ENCODE data around the gene SUGCT. TPM values are rescaled to one million over a fixed set of nuclear protein-coding genes. Genes with fewer than 3 reads are reported as not detected.
"Not testable (repeated sequence)": the region's sequence is repeated elsewhere in the genome, so short reads cannot be mapped to it uniquely, and the experiment has no call there.

The SUGCT gene
- total RNA-seq, 1 donor from 2014 or later, result 12.0 TPM

DNA sequence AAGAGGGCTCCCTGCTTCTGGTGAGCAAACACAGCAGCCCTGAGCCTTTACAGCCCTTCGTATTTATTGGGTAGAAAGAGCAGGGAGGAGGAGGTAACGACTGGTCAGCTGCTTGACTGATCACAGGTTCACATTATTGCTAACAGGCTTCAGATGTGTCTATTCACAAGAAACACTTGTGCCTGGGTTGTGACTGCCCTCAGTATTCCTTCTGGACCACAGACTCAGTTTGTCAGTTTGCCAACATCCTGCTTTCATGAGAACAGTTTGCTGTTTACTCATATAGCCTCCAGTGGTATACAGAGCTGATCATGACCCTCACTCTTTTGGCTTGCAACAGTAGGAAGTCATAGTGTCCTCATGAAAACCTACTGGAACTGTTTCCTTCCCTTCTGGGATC, 467.5 kb downstream of the SUGCT start:
- not testable (repeated sequence) for H3K4me3 ChIP-seq (ENCODE audit: low read length in 3 of 3); H3K36me3 ChIP-seq (ENCODE audit: control insufficient read depth in 3 of 3, insufficient read depth in 3 of 3, low read length in 3 of 3); H3K4me1 ChIP-seq (ENCODE audit: control insufficient read depth in 3 of 3, insufficient read depth in 3 of 3, low read length in 3 of 3); H3K9me3 ChIP-seq (ENCODE audit: control insufficient read depth in 3 of 3, low read length in 3 of 3); H3K9ac ChIP-seq (ENCODE audit: low read depth in 1 of 3, low read length in 3 of 3); H3K27ac ChIP-seq (ENCODE audit: low read depth, low read length); H3K27me3 ChIP-seq (ENCODE audit: control insufficient read depth in 3 of 3, insufficient read depth in 3 of 3, low read length in 3 of 3)

DNA sequence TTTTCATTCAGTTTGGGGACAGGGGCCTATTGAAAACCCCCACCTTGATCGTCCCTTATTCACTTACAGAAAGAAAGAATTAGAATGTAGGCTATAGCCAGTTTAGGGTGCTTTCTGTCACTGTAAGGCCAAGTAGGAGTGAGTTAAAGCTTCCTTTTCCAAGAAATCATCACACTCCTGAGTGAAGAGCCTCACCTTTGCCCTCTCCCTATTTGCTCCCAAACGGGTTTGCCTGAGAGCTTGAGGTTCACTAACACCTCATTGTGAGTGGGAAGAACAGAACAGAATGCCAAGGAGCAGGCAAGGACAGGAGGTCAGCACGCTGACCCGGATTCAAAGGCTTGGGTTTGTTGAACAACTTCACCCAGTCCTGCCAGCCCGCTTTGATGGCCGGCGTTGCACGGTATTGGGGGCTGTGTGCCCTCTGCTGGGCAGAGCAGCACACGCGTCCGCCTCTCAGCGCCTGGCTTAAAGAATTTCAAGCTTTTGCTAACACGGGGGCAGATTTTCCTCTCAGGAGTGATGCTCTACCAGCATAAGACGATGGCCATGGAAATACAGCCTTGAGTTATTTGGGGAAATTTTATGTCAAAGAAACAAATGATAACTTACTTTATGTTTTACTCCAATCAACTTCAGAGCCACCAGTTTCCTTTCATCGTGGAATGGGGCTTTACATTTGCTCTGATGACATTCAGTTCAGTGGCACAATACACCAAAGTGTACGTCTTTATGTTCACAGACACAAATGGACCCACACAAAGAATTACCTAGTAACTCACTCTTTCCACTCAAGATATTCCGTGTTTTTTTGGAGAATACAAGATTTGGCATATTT, 470.0 kb downstream of the SUGCT start:
- H3K4me3 ChIP-seq (ENCODE audit: low read length in 3 of 3), result no peak overlapping the region
- H3K36me3 ChIP-seq (ENCODE audit: control insufficient read depth in 3 of 3, insufficient read depth in 3 of 3, low read length in 3 of 3), result no peaks in the 10 kb centered on the region
- H3K9ac ChIP-seq (ENCODE audit: low read depth in 1 of 3, low read length in 3 of 3), result no peak overlapping the region
- H3K9me3 ChIP-seq (ENCODE audit: control insufficient read depth in 3 of 3, low read length in 3 of 3), result no peaks in the 10 kb centered on the region
- no peaks in the 10 kb centered on the region for H3K27me3 ChIP-seq (ENCODE audit: control insufficient read depth in 3 of 3, insufficient read depth in 3 of 3, low read length in 3 of 3)
- no peaks in the 10 kb centered on the region for H3K4me1 ChIP-seq (ENCODE audit: control insufficient read depth in 3 of 3, insufficient read depth in 3 of 3, low read length in 3 of 3)
- H3K27ac ChIP-seq (ENCODE audit: low read depth, low read length), result no peak overlapping the region

DNA sequence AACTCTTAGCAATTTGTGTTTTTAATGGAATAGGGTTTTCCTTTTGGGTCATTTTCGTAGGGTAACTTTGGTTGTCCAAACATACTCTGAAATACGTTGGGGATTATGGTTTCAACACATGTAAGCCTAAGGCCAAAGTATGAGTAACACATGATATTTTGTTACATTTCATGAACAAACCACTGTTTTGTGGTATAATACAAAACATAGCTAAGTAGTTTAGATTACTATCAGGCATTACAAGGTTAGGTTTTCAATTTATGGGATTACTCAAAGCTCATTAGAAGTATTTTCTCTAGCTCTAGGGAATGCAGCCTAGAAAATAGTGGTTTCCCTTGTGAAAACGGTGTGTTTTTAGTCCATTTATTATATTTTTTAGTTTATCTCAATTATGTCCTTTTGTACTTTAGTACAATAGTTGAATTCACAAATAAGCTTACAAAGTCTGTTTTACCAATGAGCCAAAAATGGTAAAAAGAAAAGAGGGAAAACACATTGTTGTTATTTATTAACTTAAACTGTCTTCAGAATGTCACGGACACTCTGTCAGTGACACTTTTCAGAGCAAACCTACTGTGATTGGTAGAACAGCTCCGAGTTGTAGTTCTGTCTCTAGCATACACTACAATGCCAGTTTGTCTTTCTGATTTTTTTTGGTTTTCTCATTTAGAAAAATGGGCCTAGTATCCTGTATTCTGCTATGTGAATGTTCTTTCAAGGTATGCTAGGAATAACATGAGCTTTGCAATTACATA, 473.7 kb downstream of the SUGCT start:
- H3K27me3 ChIP-seq (ENCODE audit: control insufficient read depth in 3 of 3, insufficient read depth in 3 of 3, low read length in 3 of 3), result no peaks in the 10 kb centered on the region
- H3K9ac ChIP-seq (ENCODE audit: low read depth in 1 of 3, low read length in 3 of 3), result no peak overlapping the region
- H3K4me1 ChIP-seq (ENCODE audit: control insufficient read depth in 3 of 3, insufficient read depth in 3 of 3, low read length in 3 of 3), result no peaks in the 10 kb centered on the region
- no peak overlapping the region for H3K4me3 ChIP-seq (ENCODE audit: low read length in 3 of 3)
- H3K9me3 ChIP-seq (ENCODE audit: control insufficient read depth in 3 of 3, low read length in 3 of 3), result no peaks in the 10 kb centered on the region
- H3K36me3 ChIP-seq (ENCODE audit: control insufficient read depth in 3 of 3, insufficient read depth in 3 of 3, low read length in 3 of 3), result no peaks in the 10 kb centered on the region
- no peak overlapping the region for H3K27ac ChIP-seq (ENCODE audit: low read depth, low read length)

DNA sequence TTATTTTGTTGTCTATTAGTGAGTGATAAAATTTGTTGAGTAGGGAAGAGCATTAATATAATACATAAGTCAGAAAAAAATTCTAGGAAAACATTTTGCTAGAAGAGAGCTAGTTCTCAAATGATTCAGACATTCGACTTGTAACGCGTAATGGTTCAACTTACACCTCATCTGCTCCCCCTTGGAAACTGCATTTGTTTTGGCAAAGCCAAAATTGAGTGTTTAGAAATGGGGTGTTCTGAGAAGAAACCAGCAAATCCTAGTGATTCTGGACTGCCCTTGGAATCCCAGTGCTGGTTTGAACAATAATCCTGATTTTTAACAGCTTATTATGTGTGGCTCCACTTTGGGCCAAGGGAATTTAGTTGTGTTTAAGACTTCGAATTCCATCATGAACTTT, 475.7 kb downstream of the SUGCT start:
- no peaks in the 10 kb centered on the region for H3K27me3 ChIP-seq (ENCODE audit: control insufficient read depth in 3 of 3, insufficient read depth in 3 of 3, low read length in 3 of 3)
- H3K36me3 ChIP-seq (ENCODE audit: control insufficient read depth in 3 of 3, insufficient read depth in 3 of 3, low read length in 3 of 3), result no peaks in the 10 kb centered on the region
- no peaks in the 10 kb centered on the region for H3K4me1 ChIP-seq (ENCODE audit: control insufficient read depth in 3 of 3, insufficient read depth in 3 of 3, low read length in 3 of 3)
- H3K9ac ChIP-seq (ENCODE audit: low read depth in 1 of 3, low read length in 3 of 3), result no peak overlapping the region
- no peak overlapping the region for H3K27ac ChIP-seq (ENCODE audit: low read depth, low read length)
- H3K4me3 ChIP-seq (ENCODE audit: low read length in 3 of 3), result no peak overlapping the region
- H3K9me3 ChIP-seq (ENCODE audit: control insufficient read depth in 3 of 3, low read length in 3 of 3), result no peaks in the 10 kb centered on the region

DNA sequence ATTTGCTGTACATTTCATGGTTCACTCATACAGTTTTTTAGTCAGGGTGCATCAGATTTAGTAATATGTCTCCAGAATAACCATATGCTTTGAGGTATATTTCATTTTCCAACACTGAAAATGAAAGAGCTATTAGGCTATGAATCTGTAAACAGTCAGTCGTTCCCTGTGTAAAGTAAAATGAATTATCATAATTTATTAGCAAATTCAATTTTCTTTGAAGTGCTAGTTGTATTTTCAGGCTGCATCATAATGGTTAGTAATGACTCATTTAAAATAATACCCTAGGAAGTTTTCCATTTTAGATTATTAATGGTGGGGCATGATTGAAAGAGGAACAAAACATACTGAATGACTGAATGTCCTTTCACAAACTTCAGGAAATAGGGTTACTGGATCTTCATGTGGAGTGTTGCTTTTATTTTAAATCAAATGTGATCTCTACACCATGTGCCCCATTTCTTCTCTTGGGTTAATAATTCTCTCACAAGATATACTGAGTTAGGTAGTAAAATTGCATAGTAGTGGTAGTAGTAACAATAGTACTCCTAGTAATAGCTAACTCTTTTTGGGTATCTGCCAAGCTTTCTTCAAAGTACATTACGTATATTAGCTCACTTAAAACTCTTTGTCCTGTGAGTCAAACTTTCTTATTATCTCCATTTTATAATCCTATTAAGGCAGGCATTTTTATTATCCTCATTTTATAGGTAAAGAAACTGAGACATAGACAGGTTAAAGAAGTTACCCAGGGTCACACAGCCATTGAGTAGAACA, 476.5 kb downstream of the SUGCT start:
- H3K36me3 ChIP-seq (ENCODE audit: control insufficient read depth in 3 of 3, insufficient read depth in 3 of 3, low read length in 3 of 3), result no peaks in the 10 kb centered on the region
- no peaks in the 10 kb centered on the region for H3K27me3 ChIP-seq (ENCODE audit: control insufficient read depth in 3 of 3, insufficient read depth in 3 of 3, low read length in 3 of 3)
- no peaks in the 10 kb centered on the region for H3K9me3 ChIP-seq (ENCODE audit: control insufficient read depth in 3 of 3, low read length in 3 of 3)

DNA sequence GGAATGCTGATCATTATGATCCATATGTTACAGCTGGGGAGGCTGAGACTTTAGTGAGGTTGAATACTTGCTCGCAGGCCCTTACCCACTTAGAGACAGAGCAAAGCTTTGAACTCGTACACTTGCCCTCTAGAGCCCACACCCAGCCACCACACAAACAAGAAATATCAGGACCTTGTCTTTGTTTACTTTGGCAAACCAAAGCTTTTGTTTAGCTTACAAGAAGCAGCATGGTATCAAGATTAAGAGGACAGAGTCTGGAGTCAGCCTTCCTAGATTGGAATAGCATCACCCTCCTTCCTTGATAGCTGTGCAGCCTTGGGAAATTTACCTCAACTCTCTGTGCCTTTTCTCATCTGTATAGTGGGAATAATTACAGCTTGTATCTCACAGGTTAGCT, 477.5 kb downstream of the SUGCT start:
- Histone ChIP-seq H3K4me1 (ENCODE audit: control insufficient read depth in 3 of 3, insufficient read depth in 3 of 3, low read length in 3 of 3) (no peaks in the 10 kb centered on the region), H3K9ac (ENCODE audit: low read depth in 1 of 3, low read length in 3 of 3) (no peak overlapping the region), H3K27ac (ENCODE audit: low read depth, low read length) (no peak overlapping the region), H3K36me3 (ENCODE audit: control insufficient read depth in 3 of 3, insufficient read depth in 3 of 3, low read length in 3 of 3) (no peaks in the 10 kb centered on the region), H3K4me3 (ENCODE audit: low read length in 3 of 3) (no peak overlapping the region), H3K9me3 (ENCODE audit: control insufficient read depth in 3 of 3, low read length in 3 of 3) (no peaks in the 10 kb centered on the region), H3K27me3 (ENCODE audit: control insufficient read depth in 3 of 3, insufficient read depth in 3 of 3, low read length in 3 of 3) (no peaks in the 10 kb centered on the region)

More for the DNA sequence above, 476.5 kb downstream of the SUGCT start:
- no peak overlapping the region for H3K9ac ChIP-seq (ENCODE audit: low read depth in 1 of 3, low read length in 3 of 3)
- H3K27ac ChIP-seq (ENCODE audit: low read depth, low read length), result no peak overlapping the region
- no peak overlapping the region for H3K4me3 ChIP-seq (ENCODE audit: low read length in 3 of 3)
- H3K4me1 ChIP-seq (ENCODE audit: control insufficient read depth in 3 of 3, insufficient read depth in 3 of 3, low read length in 3 of 3), result no peaks in the 10 kb centered on the region

DNA sequence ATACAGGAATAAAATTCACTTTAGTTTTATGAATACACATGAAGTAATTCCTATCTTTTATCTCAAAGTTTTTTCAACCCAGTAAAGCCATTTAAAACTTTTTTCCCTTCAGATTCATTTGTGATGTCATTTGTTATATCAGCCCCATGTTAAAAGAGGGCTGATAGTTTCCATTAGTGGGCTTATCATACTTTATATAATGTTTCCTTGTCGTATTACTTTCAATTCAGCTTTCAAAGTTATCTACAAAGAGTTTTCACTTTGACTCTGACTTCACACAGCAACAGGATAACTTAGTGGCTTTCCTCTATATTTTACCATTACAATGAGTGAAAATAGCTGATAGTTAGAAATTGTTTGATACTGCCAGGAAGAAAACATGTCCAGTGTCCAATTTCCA, 484.8 kb downstream of the SUGCT start:
- Histone ChIP-seq H3K27me3 (ENCODE audit: control insufficient read depth in 3 of 3, insufficient read depth in 3 of 3, low read length in 3 of 3) (no peaks in the 10 kb centered on the region), H3K4me3 (ENCODE audit: low read length in 3 of 3) (no peak overlapping the region), H3K9me3 (ENCODE audit: control insufficient read depth in 3 of 3, low read length in 3 of 3) (no peaks in the 10 kb centered on the region), H3K9ac (ENCODE audit: low read depth in 1 of 3, low read length in 3 of 3) (no peak overlapping the region), H3K36me3 (ENCODE audit: control insufficient read depth in 3 of 3, insufficient read depth in 3 of 3, low read length in 3 of 3) (no peaks in the 10 kb centered on the region), H3K4me1 (ENCODE audit: control insufficient read depth in 3 of 3, insufficient read depth in 3 of 3, low read length in 3 of 3) (no peaks in the 10 kb centered on the region), H3K27ac (ENCODE audit: low read depth, low read length) (no peak overlapping the region)

DNA sequence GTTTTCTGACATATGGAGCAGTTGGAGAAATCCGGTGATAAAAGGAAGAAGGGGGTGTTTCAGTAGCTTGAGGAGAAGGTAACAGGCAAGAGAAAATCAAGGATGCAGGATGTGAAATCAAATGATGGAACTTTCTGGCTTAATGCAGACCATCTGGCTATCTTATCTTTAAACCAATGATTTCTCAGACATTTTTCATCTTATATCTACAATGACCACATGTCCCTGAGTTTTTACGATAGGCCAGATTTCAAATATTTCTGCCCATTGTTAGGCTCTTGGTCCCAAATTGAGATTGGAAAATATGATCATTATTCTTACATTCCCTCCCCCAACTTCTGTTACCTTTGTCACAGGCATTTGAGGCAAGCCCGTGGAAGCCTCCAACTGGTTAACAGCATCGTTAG, 486.8 kb downstream of the SUGCT start:
- Histone ChIP-seq H3K9ac (ENCODE audit: low read depth in 1 of 3, low read length in 3 of 3) (no peak overlapping the region), H3K27ac (ENCODE audit: low read depth, low read length) (no peak overlapping the region), H3K27me3 (ENCODE audit: control insufficient read depth in 3 of 3, insufficient read depth in 3 of 3, low read length in 3 of 3) (no peaks in the 10 kb centered on the region), H3K4me3 (ENCODE audit: low read length in 3 of 3) (no peak overlapping the region), H3K9me3 (ENCODE audit: control insufficient read depth in 3 of 3, low read length in 3 of 3) (no peaks in the 10 kb centered on the region), H3K36me3 (ENCODE audit: control insufficient read depth in 3 of 3, insufficient read depth in 3 of 3, low read length in 3 of 3) (no peaks in the 10 kb centered on the region), H3K4me1 (ENCODE audit: control insufficient read depth in 3 of 3, insufficient read depth in 3 of 3, low read length in 3 of 3) (no peaks in the 10 kb centered on the region)

DNA sequence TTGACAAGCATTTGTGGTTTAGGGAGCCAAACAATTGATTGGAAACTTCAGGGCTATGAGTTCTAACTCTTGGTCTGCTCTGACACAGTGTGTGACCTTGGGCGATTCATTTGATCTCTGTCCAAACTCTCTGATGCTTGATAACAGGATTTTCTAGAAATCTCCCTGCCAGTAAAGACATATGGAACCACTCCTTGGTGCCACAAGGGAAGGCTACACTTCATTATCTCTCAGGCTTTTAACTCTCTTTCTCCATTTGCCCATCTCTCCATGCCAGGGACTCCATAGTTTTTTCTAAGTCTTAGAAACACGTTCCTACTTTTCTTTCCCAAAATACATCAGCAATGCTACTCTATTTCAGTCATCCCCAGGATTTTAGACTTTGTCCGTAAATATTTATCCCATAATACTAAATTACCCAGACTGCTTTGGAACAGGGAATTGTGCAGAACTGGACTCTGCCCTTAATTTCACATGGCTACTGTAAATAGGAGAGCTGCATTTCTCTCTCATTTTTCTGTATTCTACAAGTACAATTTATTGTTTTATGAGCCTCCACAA, 488.2 kb downstream of the SUGCT start:
- Histone ChIP-seq H3K4me1 (ENCODE audit: control insufficient read depth in 3 of 3, insufficient read depth in 3 of 3, low read length in 3 of 3) (no peaks in the 10 kb centered on the region), H3K27me3 (ENCODE audit: control insufficient read depth in 3 of 3, insufficient read depth in 3 of 3, low read length in 3 of 3) (no peaks in the 10 kb centered on the region), H3K9ac (ENCODE audit: low read depth in 1 of 3, low read length in 3 of 3) (no peak overlapping the region), H3K9me3 (ENCODE audit: control insufficient read depth in 3 of 3, low read length in 3 of 3) (no peaks in the 10 kb centered on the region), H3K36me3 (ENCODE audit: control insufficient read depth in 3 of 3, insufficient read depth in 3 of 3, low read length in 3 of 3) (no peaks in the 10 kb centered on the region), H3K4me3 (ENCODE audit: low read length in 3 of 3) (no peak overlapping the region), H3K27ac (ENCODE audit: low read depth, low read length) (no peak overlapping the region)
